Keratinocyte (primary cell): ENCODE results near the gene MRGPRF. TPM values are rescaled to one million over a fixed set of nuclear protein-coding genes. Genes with fewer than 3 reads are reported as not detected.

Experiments used
- DNase-seq: peaks from one replicate; pipeline ENCODE4 v3.0.0-alpha.2; 2011; ENCODE audit warnings: low read depth, missing footprints, low spot score
- FAIRE-seq: peaks from 2 replicates; lab custom pipeline; 2011; peaks lifted over from hg19 to GRCh38; lab: Jason Lieb, UNC
- H2AFZ ChIP-seq: 2 replicates; pipeline ENCODE4 v1.6.0; 2012; ENCODE audit warnings: low read length, control low read depth, inconsistent platforms; ENCODE audit not compliant: control insufficient read depth
- H3K27ac ChIP-seq: 2 replicates; pipeline ENCODE4 v1.5.1; 2011; ENCODE audit warnings: low read length; ENCODE audit not compliant: control insufficient read depth, insufficient read depth
- H3K27me3 ChIP-seq: 3 replicates; pipeline ENCODE4 v1.6.0; 2011; ENCODE audit warnings: low read length; ENCODE audit not compliant: control insufficient read depth, insufficient read depth; ENCODE audit errors: extremely low read depth
- H3K36me3 ChIP-seq, 2 experiments: 2 replicates in 1 of 2; 3 replicates in 1 of 2; pipeline ENCODE4 v1.5.1; 2011; ENCODE audit warnings: low read length in 2 of 2, mild to moderate bottlenecking in 1 of 2; ENCODE audit not compliant: control insufficient read depth in 2 of 2, insufficient read depth in 2 of 2; ENCODE audit errors: extremely low read depth in 1 of 2
- H3K4me1 ChIP-seq: 3 replicates; pipeline ENCODE4 v1.5.1; 2011; ENCODE audit warnings: low read length; ENCODE audit not compliant: control insufficient read depth, insufficient read depth; ENCODE audit errors: extremely low read depth
- H3K4me2 ChIP-seq: 3 replicates; pipeline ENCODE4 v1.6.0; 2011; ENCODE audit warnings: low read depth, low read length; ENCODE audit not compliant: control insufficient read depth, insufficient read depth; ENCODE audit errors: extremely low read depth
- H3K4me3 ChIP-seq, 3 experiments: fragments of 200-600 bp in 1 of 3; sonication (generic) in 1 of 3; 2 replicates in 2 of 3; 3 replicates in 1 of 3; pipeline ENCODE4 v1.5.1; 2011 to 2016; ENCODE audit warnings: low read length in 3 of 3, mild to moderate bottlenecking in 3 of 3, control low read depth in 2 of 3, inconsistent platforms in 1 of 3, low read depth in 1 of 3, mixed read lengths in 1 of 3, mixed run types in 1 of 3, moderate library complexity in 1 of 3; ENCODE audit not compliant: control insufficient read depth in 2 of 3, insufficient read depth in 2 of 3; ENCODE audit errors: extremely low read depth in 1 of 3
- H3K79me2 ChIP-seq: 2 replicates; pipeline ENCODE4 v1.6.0; 2012; ENCODE audit warnings: low read length; ENCODE audit not compliant: control insufficient read depth, insufficient read depth
- H3K9ac ChIP-seq: 3 replicates; pipeline ENCODE4 v1.6.0; 2011; ENCODE audit warnings: low read length; ENCODE audit not compliant: control insufficient read depth, insufficient read depth; ENCODE audit errors: extremely low read depth
- H3K9me1 ChIP-seq: 3 replicates; pipeline ENCODE4 v1.6.0; 2011; ENCODE audit warnings: low read length; ENCODE audit not compliant: control insufficient read depth, insufficient read depth; ENCODE audit errors: extremely low read depth
- H3K9me3 ChIP-seq: 2 replicates; pipeline ENCODE4 v1.5.1; 2012; ENCODE audit warnings: low read depth, low read length; ENCODE audit not compliant: control insufficient read depth
- H4K20me1 ChIP-seq: 3 replicates; pipeline ENCODE4 v1.6.0; 2011; ENCODE audit warnings: low read length; ENCODE audit not compliant: control insufficient read depth, insufficient read depth; ENCODE audit errors: extremely low read depth
- EZH2 ChIP-seq: IDR thresholded peaks from one replicate; pipeline ENCODE4 v1.6.1; 2012; ENCODE audit warnings: inconsistent platforms, mild to moderate bottlenecking, low read length, moderate library complexity
- dilution Hi-C: fragments of 300-500 bp; cut with MboI; formaldehyde crosslinking; loops from one replicate; pipeline ENCODE4 v1.7.0; 2020; ENCODE audit warnings: low sequenced_read_pairs; ENCODE audit not compliant: extremely low pct_ligation_motif_present
- polyA minus RNA-seq, 3 experiments: library from RNA; depleted of rRNA, polyadenylated mRNA; stranded (reverse); fragments of >200 nt; gene quantifications; 1 replicate in 1 of 3; 2 replicates in 1 of 3; 3 replicates in 1 of 3; pipeline ENCODE4 v1.2.3, GENCODE V29; 2011
- polyA plus RNA-seq, 5 experiments: library from polyadenylated mRNA; depleted of rRNA in 3 of 5; stranded (reverse) in 3 of 5; stranded (forward) in 1 of 5; unstranded in 1 of 5; fragments of >200 nt; gene quantifications; 1 replicate in 1 of 5; 2 replicates in 3 of 5; 3 replicates in 1 of 5; pipeline versions ENCODE4 v1.2.1 to v1.2.3, GENCODE V29; 2011 to 2012; ENCODE audit warnings: missing spikeins in 2 of 5, low read depth in 1 of 5, low replicate concordance in 1 of 5
- TF ChIP-seq, protein P1 (sequence below), 3 experiments: IDR thresholded peaks in 1 of 3; conservative IDR thresholded peaks in 1 of 3; optimal IDR thresholded peaks in 1 of 3; 2 replicates in 2 of 3; 3 replicates in 1 of 3; pipeline versions ENCODE3 to v1.5.1; 2011; ENCODE audit warnings: low read length in 3 of 3, mild to moderate bottlenecking in 3 of 3, moderate library complexity in 2 of 3, control low read depth in 1 of 3, inconsistent platforms in 1 of 3; ENCODE audit not compliant: insufficient read depth in 2 of 3; ENCODE audit errors: extremely low read depth in 1 of 3

MRGPRF gene, protein sequence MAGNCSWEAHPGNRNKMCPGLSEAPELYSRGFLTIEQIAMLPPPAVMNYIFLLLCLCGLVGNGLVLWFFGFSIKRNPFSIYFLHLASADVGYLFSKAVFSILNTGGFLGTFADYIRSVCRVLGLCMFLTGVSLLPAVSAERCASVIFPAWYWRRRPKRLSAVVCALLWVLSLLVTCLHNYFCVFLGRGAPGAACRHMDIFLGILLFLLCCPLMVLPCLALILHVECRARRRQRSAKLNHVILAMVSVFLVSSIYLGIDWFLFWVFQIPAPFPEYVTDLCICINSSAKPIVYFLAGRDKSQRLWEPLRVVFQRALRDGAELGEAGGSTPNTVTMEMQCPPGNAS
- polyA plus RNA-seq (0.02 to 0.04 TPM in 2 of 3 replicates, not detected in the other), polyA minus RNA-seq (0.30 TPM in 1 of 3 replicates, not detected in the others)
- not detected for polyA plus RNA-seq (2011; ENCODE audit: low read depth)
- polyA plus RNA-seq (2011; cell fraction: cytosol; rRNA removed) = 0.02 and 0.03 TPM in 2 replicates
- 0.04 and 0.05 TPM in 2 replicates for polyA plus RNA-seq (2011; cell fraction: nucleus; rRNA removed)
- polyA plus RNA-seq (2012; ENCODE audit: low replicate concordance) = not detected in 2 replicates
- not detected for polyA minus RNA-seq (2011; cell fraction: cytosol; rRNA and poly(A)+ RNA removed)
- polyA minus RNA-seq (2011; cell fraction: nucleus; rRNA and poly(A)+ RNA removed) = not detected in 2 replicates

DNA sequence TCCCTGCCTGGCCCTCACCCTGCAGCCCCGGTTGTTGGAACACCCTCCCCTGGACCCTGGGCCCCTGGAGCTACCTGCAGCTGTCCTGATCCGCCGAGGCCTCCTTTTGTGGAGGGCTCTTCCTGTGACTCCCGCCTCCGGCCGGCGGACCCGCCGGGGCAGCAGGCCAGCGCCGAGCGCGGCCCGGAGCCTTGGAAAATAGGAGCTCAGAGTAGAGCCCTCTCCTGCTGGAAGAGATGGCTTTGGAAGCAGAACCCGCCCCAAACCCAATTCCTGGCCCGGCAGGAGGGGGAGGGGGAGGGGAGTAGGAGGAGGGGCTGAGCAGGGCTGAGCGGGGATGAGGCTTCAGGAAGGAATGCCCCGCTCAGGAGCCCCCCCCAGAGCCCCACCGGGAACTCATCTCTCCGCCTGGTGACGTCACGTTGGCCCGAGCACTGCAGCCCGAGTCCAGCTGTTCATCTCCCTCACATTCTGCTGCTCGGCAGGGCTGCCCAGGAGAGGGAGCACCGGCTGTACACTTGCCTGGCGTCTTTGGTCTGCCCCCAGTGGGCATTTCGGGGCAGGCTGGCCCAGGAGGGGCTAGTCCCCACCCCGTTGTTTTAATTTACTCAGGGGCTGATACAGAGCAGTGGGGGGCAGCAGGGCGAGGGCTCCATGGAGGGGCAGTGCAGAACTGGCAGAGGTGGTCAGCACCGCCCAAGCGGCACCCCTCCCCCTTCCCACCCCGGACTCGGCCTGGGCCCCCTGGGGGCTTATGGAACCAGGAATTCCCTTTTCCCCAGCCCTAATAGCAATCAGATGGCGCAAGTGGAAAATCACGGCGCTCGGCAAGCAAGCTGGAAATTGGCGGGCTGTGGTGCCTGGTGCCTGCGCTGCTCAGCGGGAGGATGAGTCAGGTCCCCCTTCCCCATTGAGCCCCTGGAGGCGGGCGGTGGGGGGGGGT, at the start of gene MRGPRF:
TSS of gene MRGPRF (minus strand) at position 238 of the 943 bp plus-strand sequence. CDS start 3,345 bp downstream, outside the sequence.
- H3K4me2 ChIP-seq = no peak within 1 kb of the TSS
- H3K9ac ChIP-seq = no peak within 1 kb of the TSS
- H2AFZ ChIP-seq = no peak within 1 kb of the TSS
- TF ChIP-seq EZH2 = no peak
- TF ChIP-seq, protein P1, sequence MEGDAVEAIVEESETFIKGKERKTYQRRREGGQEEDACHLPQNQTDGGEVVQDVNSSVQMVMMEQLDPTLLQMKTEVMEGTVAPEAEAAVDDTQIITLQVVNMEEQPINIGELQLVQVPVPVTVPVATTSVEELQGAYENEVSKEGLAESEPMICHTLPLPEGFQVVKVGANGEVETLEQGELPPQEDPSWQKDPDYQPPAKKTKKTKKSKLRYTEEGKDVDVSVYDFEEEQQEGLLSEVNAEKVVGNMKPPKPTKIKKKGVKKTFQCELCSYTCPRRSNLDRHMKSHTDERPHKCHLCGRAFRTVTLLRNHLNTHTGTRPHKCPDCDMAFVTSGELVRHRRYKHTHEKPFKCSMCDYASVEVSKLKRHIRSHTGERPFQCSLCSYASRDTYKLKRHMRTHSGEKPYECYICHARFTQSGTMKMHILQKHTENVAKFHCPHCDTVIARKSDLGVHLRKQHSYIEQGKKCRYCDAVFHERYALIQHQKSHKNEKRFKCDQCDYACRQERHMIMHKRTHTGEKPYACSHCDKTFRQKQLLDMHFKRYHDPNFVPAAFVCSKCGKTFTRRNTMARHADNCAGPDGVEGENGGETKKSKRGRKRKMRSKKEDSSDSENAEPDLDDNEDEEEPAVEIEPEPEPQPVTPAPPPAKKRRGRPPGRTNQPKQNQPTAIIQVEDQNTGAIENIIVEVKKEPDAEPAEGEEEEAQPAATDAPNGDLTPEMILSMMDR (optimal IDR thresholded peaks at IDR 0.05 in 1 of 3, IDR thresholded peaks at IDR 0.05 in 1 of 3, conservative IDR thresholded peaks at IDR 0.05 in 1 of 3; ENCODE audit: extremely low read depth in 1 of 3, insufficient read depth in 2 of 3, low read length in 3 of 3) = peak; percentile 20 to 50 (median 42)
- no peaks in the 10 kb centered on the region for H3K79me2 ChIP-seq
- no peaks in the 10 kb centered on the region for H3K36me3 ChIP-seq
- DNase-seq (no peak), FAIRE-seq (no peak)
- dilution Hi-C loops = no loop called here
- no peak within 1 kb of the TSS for H3K4me3 ChIP-seq
- H3K4me1 ChIP-seq = peaks cover 30% of the 10 kb centered on the region
- H3K9me1 ChIP-seq = peaks cover 4% of the 10 kb centered on the region
- no peaks in the 10 kb centered on the region for H3K9me3 ChIP-seq
- H3K27me3 ChIP-seq = peaks cover 30% of the 10 kb centered on the region
- no peaks in the 10 kb centered on the region for H4K20me1 ChIP-seq
- no peak within 1 kb of the TSS for H3K27ac ChIP-seq

DNA sequence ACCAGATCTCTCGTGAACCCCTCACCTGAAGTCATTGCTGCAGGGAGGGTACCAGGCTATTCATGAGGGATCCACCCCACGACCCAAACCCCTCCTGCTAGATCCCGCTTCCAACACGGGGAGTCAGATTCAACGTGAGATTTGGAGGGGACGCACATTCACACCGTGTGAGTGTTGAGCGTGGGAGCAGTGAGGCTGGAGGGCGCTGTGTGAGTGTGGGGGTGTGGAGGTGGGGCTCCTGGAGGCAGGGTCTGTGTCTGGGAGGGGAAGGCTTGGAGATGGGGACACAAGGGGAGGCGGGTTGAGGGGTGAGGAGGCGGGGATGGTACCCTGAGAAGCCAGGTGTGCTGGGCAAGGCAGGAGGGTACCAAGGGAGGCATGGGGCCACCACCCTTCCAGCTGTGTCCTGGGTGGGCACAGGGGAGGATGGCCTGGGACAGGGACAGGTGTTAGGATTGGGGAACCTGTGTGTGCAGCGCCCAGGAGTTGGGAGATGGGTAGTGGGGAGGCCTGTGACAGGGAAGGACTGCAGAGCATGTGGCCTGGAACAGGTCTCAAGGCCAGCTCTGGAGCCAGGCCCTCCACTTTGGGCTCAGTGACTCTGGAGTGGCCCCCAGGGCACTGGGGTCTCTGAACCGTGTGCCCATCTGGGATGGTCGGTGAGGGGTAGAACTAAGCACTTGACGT, 49.3 kb upstream of the MRGPRF start:
- H3K36me3 ChIP-seq = peaks cover 0 to 43% of the 10 kb centered on the region in 2 experiments
- dilution Hi-C loops = no loop called here
- H3K4me2 ChIP-seq = no peak overlapping the region
- H3K9me3 ChIP-seq = no peaks in the 10 kb centered on the region
- no peaks in the 10 kb centered on the region for H3K27me3 ChIP-seq
- H2AFZ ChIP-seq = no peak overlapping the region
- H3K27ac ChIP-seq = no peak overlapping the region
- H3K9me1 ChIP-seq = no peaks in the 10 kb centered on the region
- H3K79me2 ChIP-seq = peaks cover 10% of the 10 kb centered on the region
- TF ChIP-seq EZH2 = no peak
- TF ChIP-seq, protein P1 (optimal IDR thresholded peaks at IDR 0.05 in 1 of 3, IDR thresholded peaks at IDR 0.05 in 1 of 3, conservative IDR thresholded peaks at IDR 0.05 in 1 of 3; ENCODE audit: extremely low read depth in 1 of 3, insufficient read depth in 2 of 3, low read length in 3 of 3) = no peak
- DNase-seq (no peak), FAIRE-seq (no peak)
- no peak overlapping the region for H3K4me3 ChIP-seq
- no peaks in the 10 kb centered on the region for H3K4me1 ChIP-seq
- H4K20me1 ChIP-seq = no peaks in the 10 kb centered on the region
- H3K9ac ChIP-seq = no peak overlapping the region
